ENCODE measurements around the gene ARHGDIB.

- TF ChIP-seq CTCF (IDR thresholded peaks at IDR 0.05): no peak
- no peak for TF ChIP-seq POLR2A (IDR thresholded peaks at IDR 0.05)
Observed at GRCh38 chr12:15000575-15000974, 39.2 kb upstream of the ARHGDIB start.
